Kidney (tissue), 14 donors: ENCODE data around the gene RALGPS1. TPM values are rescaled to one million over a fixed set of nuclear protein-coding genes. Genes with fewer than 3 reads are reported as not detected.

Experiments used
- DNase-seq, 5 donors: peaks; one replicate each; pipeline ENCODE4 v3.0.0-alpha.2; 2013 to 2020
- FAIRE-seq: peaks from 2 replicates; lab custom pipeline; 2012; peaks lifted over from hg19 to GRCh38; lab: Jason Lieb, UNC
- H3K27ac ChIP-seq, 2 donors: one replicate each; pipeline ENCODE4 v1.7.0; 2013; ENCODE audit warnings: low read depth in 2 of 2, low read length in 2 of 2, inconsistent platforms in 1 of 2
- H3K27me3 ChIP-seq: one replicate; pipeline ENCODE4 v1.7.1; 2013; ENCODE audit warnings: low read length, inconsistent platforms; ENCODE audit not compliant: control insufficient read depth, insufficient read depth
- H3K36me3 ChIP-seq, 3 donors: one replicate each; pipeline versions ENCODE4 v1.7.0 to v1.7.1; 2013; ENCODE audit warnings: low read length in 3 of 3, control low read depth in 1 of 3, inconsistent platforms in 1 of 3; ENCODE audit not compliant: insufficient read depth in 3 of 3, control insufficient read depth in 2 of 3
- H3K4me1 ChIP-seq, 3 donors: one replicate each; pipeline versions ENCODE4 v1.7.0 to v1.7.1; 2013; ENCODE audit warnings: low read length in 3 of 3, inconsistent platforms in 1 of 3, low read depth in 1 of 3; ENCODE audit not compliant: control insufficient read depth in 2 of 3, insufficient read depth in 2 of 3
- H3K4me3 ChIP-seq, 3 donors: one replicate each; pipeline versions ENCODE4 v1.7.0 to v1.8.1; 2013; ENCODE audit warnings: low read length in 3 of 3, control low read depth in 1 of 3, inconsistent platforms in 1 of 3
- H3K9ac ChIP-seq, 3 donors: one replicate each; pipeline versions ENCODE4 v1.7.0 to v1.7.1; 2013; ENCODE audit warnings: low read length in 3 of 3, control low read depth in 1 of 3, inconsistent platforms in 1 of 3
- H3K9me3 ChIP-seq, 3 donors: one replicate each; pipeline versions ENCODE4 v1.7.0 to v1.7.1; 2013; ENCODE audit warnings: low read length in 3 of 3, control low read depth in 1 of 3, inconsistent platforms in 1 of 3; ENCODE audit not compliant: control insufficient read depth in 2 of 3, insufficient read depth in 1 of 3
- CTCF ChIP-seq: IDR thresholded peaks from 3 replicates; pipeline ENCODE4 v1.5.1; 2012; ENCODE audit warnings: mild to moderate bottlenecking, moderate library complexity, borderline replicate concordance; ENCODE audit not compliant: insufficient read depth; ENCODE audit errors: extremely low read depth
- intact Hi-C: fragments of 100-400 bp; cut with DNase I; formaldehyde crosslinking; loops from one replicate; pipeline ENCODE4 v1.11.1; 2022
- polyA plus RNA-seq: library from polyadenylated mRNA; stranded (reverse); fragments of 350-450 nt; fragmentation: Illumina TruSeq; extraction: RNeasy Lipid Tissue Mini Kit (QIAGEN cat#74804); gene quantifications from one replicate; pipeline ENCODE4 v1.2.3, GENCODE V29; 2014; ENCODE audit warnings: low read depth, low replicate concordance; ENCODE audit not compliant: insufficient read depth
- total RNA-seq: library from RNA; stranded (reverse); fragmentation: NEBNext Ultra II Directional; extraction: Animal tissue kit (Norgen Biotek cat#: 25700); gene quantifications from one replicate; pipeline ENCODE4 v1.2.1, GENCODE V29; 2021
- donor health status: control.
- donor health status: control.
- donor health status: control.
- donor health status: control.
- donor health status: control.
- donor health status: DM: yes; HTN: yes; CAD: no.
- donor health status: Normal renal cell carcinoma (clear cell type).

The RALGPS1 gene
- total and polyA plus RNA-seq, 2 donors from 2014 or later, result 9.4 to 25.2 TPM

- H3K9ac ChIP-seq, result no peak overlapping the region
- no peaks in the 10 kb centered on the region for H3K27me3 ChIP-seq
- no peak overlapping the region for H3K4me3 ChIP-seq
- no peak for FAIRE-seq
- H3K9me3 ChIP-seq, result no peaks in the 10 kb centered on the region
- intact Hi-C loops, result no loop called here
- H3K27ac ChIP-seq, result no peak overlapping the region
- no peak for DNase-seq
- H3K36me3 ChIP-seq, result no peaks in the 10 kb centered on the region
- TF ChIP-seq CTCF, result no peak
- H3K4me1 ChIP-seq, result peaks cover 2 to 8% (median 7%) of the 10 kb centered on the region in 3 donors
Measured at GRCh38 chr9:127018935-127019334, 104.4 kb downstream of the RALGPS1 start.

GRCh38 chr9:127020036-127020801, 105.6 kb downstream of the RALGPS1 start:
- Histone ChIP-seq H3K9ac (no peak overlapping the region), H3K9me3 (no peaks in the 10 kb centered on the region), H3K4me1 (peaks cover 2 to 8% (median 7%) of the 10 kb centered on the region in 3 donors), H3K27ac (no peak overlapping the region), H3K4me3 (no peak overlapping the region), H3K27me3 (no peaks in the 10 kb centered on the region), H3K36me3 (no peaks in the 10 kb centered on the region)
- TF ChIP-seq CTCF, result no peak
- no peak for DNase-seq
- intact Hi-C loops, result no loop called here
- no peak for FAIRE-seq

GRCh38 chr9:127020802-127021078, 106.2 kb downstream of the RALGPS1 start:
- intact Hi-C loops, result no loop called here
- H3K9ac ChIP-seq, result no peak overlapping the region
- H3K4me1 ChIP-seq, result peaks cover 2 to 8% (median 7%) of the 10 kb centered on the region in 3 donors
- no peaks in the 10 kb centered on the region for H3K36me3 ChIP-seq
- DNase-seq, result no peak
- no peak overlapping the region for H3K4me3 ChIP-seq
- TF ChIP-seq CTCF, result no peak
- H3K27ac ChIP-seq, result no peak overlapping the region
- no peaks in the 10 kb centered on the region for H3K9me3 ChIP-seq
- no peaks in the 10 kb centered on the region for H3K27me3 ChIP-seq
- FAIRE-seq, result no peak
